ENCODE results near the gene NAA80. TPM values are rescaled to one million over a fixed set of nuclear protein-coding genes. Genes with fewer than 3 reads are reported as not detected.
A peak's percentile ranks its signal among the peaks of the same experiment; 100 is the strongest.

Gene NAA80
- polyA plus RNA-seq, 1 of the 3 experiments (the other 2 are of a cell fraction) = 10.5 TPM

GRCh38 chr3:50299638-50299928 is 378 bp upstream of the NAA80 start:
- H4K20me1 ChIP-seq (ENCODE audit: insufficient read depth) = no peaks in the 10 kb centered on the region
- peak overlapping the region; percentile 52 to 66 for H3K4me3 ChIP-seq (ENCODE audit: low read depth in 2 of 2, low read length in 1 of 2)
- H3K27me3 ChIP-seq (ENCODE audit: insufficient read depth) = no peaks in the 10 kb centered on the region
- peak overlapping the region; percentile 80 for H2AFZ ChIP-seq (ENCODE audit: low read depth)
- peaks cover 7% of the 10 kb centered on the region; the same call in 1 of the 2 replicates for H3K79me2 ChIP-seq (ENCODE audit: insufficient read depth)
- peaks cover 10 to 38% of the 10 kb centered on the region in 2 experiments; a peak in 2 of 4 replicates for H3K4me1 ChIP-seq (ENCODE audit: control insufficient read depth in 1 of 2, insufficient read depth in 2 of 2, low read depth in 1 of 2, low read length in 1 of 2)
- H3F3A ChIP-seq (replicated peaks; ENCODE audit: insufficient read depth) = no peaks in the 10 kb centered on the region
- ChIA-PET POLR2A (interaction anchor here (0.5 to 1.6 kb wide), 6 partner anchors 13 to 49 kb away, joined by 3 to 6 read pairs (median 4); partner anchors contain the start of gene TUSC2), CTCF (interaction anchor here (1.2 to 7.7 kb wide), 6 partner anchors 11 to 71 kb away, joined by 3 to 45 read pairs (median 8); partner anchors contain the start of gene LSMEM2)
- 0% methylated on average over 6 of the region's 12 CpGs for WGBS (ENCODE audit: low lambda C conversion rate)
- H3K36me3 ChIP-seq (replicated peaks in 1 of 2; ENCODE audit: control insufficient read depth in 1 of 2, insufficient read depth in 2 of 2, low read length in 1 of 2) = peaks cover 0 to 6% of the 10 kb centered on the region in 2 experiments
- TF ChIP-seq SMC3 (IDR thresholded peaks at IDR 0.05; ENCODE audit: low read depth, low read length) = no peak
- no peak for TF ChIP-seq FOSL2 (IDR thresholded peaks at IDR 0.05; ENCODE audit: borderline replicate concordance, low read depth)
- TF ChIP-seq ELF1 (IDR thresholded peaks at IDR 0.05) = no peak
- TF ChIP-seq NRF1 (IDR thresholded peaks at IDR 0.05; ENCODE audit: low read depth, low read length) = no peak
- TF ChIP-seq ZBTB33 (IDR thresholded peaks at IDR 0.05; ENCODE audit: borderline replicate concordance, low read depth) = no peak
- no peak for TF ChIP-seq JUND (IDR thresholded peaks at IDR 0.05)
- TF ChIP-seq EZH2phosphoT487 (IDR thresholded peaks at IDR 0.05; ENCODE audit: borderline replicate concordance, low read depth) = no peak
- TF ChIP-seq USF2 (IDR thresholded peaks at IDR 0.05; ENCODE audit: borderline replicate concordance, low read depth, low read length) = no peak
- no peaks in the 10 kb centered on the region for H3K9me3 ChIP-seq
- H3K4me2 ChIP-seq = peak overlapping the region; percentile 86
- no peak for DNase-seq
- H3K9ac ChIP-seq = peak overlapping the region; percentile 62
- peak overlapping the region; percentile 54 to 79; a peak in 3 of 4 replicates for H3K27ac ChIP-seq (ENCODE audit: low read depth in 2 of 2, low read length in 1 of 2)
- H3K9me2 ChIP-seq = no peaks in the 10 kb centered on the region

GRCh38 chr3:50297896-50298725 is 1.1 kb downstream of the NAA80 start:
- H3K9me2 ChIP-seq = no peaks in the 10 kb centered on the region
- H4K20me1 ChIP-seq (ENCODE audit: insufficient read depth) = no peaks in the 10 kb centered on the region
- TF ChIP-seq TCF12 (IDR thresholded peaks at IDR 0.05) (no peak), CTCF (IDR thresholded peaks at IDR 0.05) (0 out of 2 replicates have a peak, but pooled peaks have one; percentile 23)
- no peaks in the 10 kb centered on the region for H3K9me3 ChIP-seq
- H3K4me1 ChIP-seq (ENCODE audit: control insufficient read depth in 1 of 2, insufficient read depth in 2 of 2, low read depth in 1 of 2, low read length in 1 of 2) = peaks cover 10 to 34% of the 10 kb centered on the region in 2 experiments; a peak in 2 of 4 replicates
- H3K36me3 ChIP-seq (replicated peaks in 1 of 2; ENCODE audit: control insufficient read depth in 1 of 2, insufficient read depth in 2 of 2, low read length in 1 of 2) = peaks cover 0 to 6% of the 10 kb centered on the region in 2 experiments
- peak overlapping the region; percentile 84 to 87 for H3K4me3 ChIP-seq (ENCODE audit: low read depth in 2 of 2, low read length in 1 of 2)
- H3K9ac ChIP-seq = peak overlapping the region; percentile 79
- DNase-seq = peak; percentile 42
- CTCF ChIA-PET = interaction anchor here (0.6 to 7.7 kb wide), 9 partner anchors 20 to 253 kb away, joined by 3 to 45 read pairs (median 7); partner anchors contain the start of gene LSMEM2
- no peaks in the 10 kb centered on the region for H3K27me3 ChIP-seq (ENCODE audit: insufficient read depth)
- H3K4me2 ChIP-seq = peak overlapping the region; percentile 95
- WGBS (ENCODE audit: low lambda C conversion rate) = 75% methylated on average over 5 of the region's 9 CpGs
- no peaks in the 10 kb centered on the region for H3F3A ChIP-seq (replicated peaks; ENCODE audit: insufficient read depth)
- POLR2A ChIA-PET = no interaction called here
- H3K79me2 ChIP-seq (ENCODE audit: insufficient read depth) = peaks cover 7% of the 10 kb centered on the region; the same call in 1 of the 2 replicates
- peak overlapping the region; percentile 62 to 84; a peak in 2 of 4 replicates for H3K27ac ChIP-seq (ENCODE audit: low read depth in 2 of 2, low read length in 1 of 2)
- peak overlapping the region; percentile 98; the same call in 1 of the 2 replicates for H2AFZ ChIP-seq (ENCODE audit: low read depth)

Data from SK-N-SH (cell line).